H9 (cell line): Measurements from ENCODE around the gene REEP3. TPM values are rescaled to one million over a fixed set of nuclear protein-coding genes. Genes with fewer than 3 reads are reported as not detected.

Experiments used
- DNase-seq: peaks from one replicate; pipeline ENCODE4 v3.0.0-alpha.2; 2017
- H2AFZ ChIP-seq: one replicate; pipeline ENCODE4 v1.6.1; 2013; ENCODE audit warnings: mild to moderate bottlenecking, low read length, control low read depth, moderate library complexity
- H2AK5ac ChIP-seq: 2 replicates; pipeline ENCODE4 v1.6.1; 2013; ENCODE audit warnings: low read length, control low read depth, mixed read lengths; ENCODE audit not compliant: insufficient read length
- H2BK120ac ChIP-seq: one replicate; pipeline ENCODE4 v1.6.1; 2013; ENCODE audit warnings: low read depth, mild to moderate bottlenecking, low read length, control low read depth, inconsistent platforms; ENCODE audit not compliant: poor library complexity, severe bottlenecking
- H2BK12ac ChIP-seq: 2 replicates; pipeline ENCODE4 v1.6.1; 2013; ENCODE audit warnings: low read length, control low read depth, mixed read lengths, low read depth; ENCODE audit not compliant: insufficient read length
- H2BK15ac ChIP-seq: 2 replicates; pipeline ENCODE4 v1.6.1; 2013; ENCODE audit warnings: low read depth, low read length, control low read depth
- H2BK20ac ChIP-seq: one replicate; pipeline ENCODE4 v1.6.1; 2013; ENCODE audit warnings: low read depth, mild to moderate bottlenecking, low read length, control low read depth, inconsistent platforms; ENCODE audit not compliant: poor library complexity, severe bottlenecking
- H2BK5ac ChIP-seq: 2 replicates; pipeline ENCODE4 v1.6.1; 2013; ENCODE audit warnings: low read length, control low read depth, mixed read lengths; ENCODE audit not compliant: insufficient read length
- H3K14ac ChIP-seq: 2 replicates; pipeline ENCODE4 v1.6.1; 2013; ENCODE audit warnings: low read length, control low read depth; ENCODE audit not compliant: insufficient read depth
- H3K18ac ChIP-seq: 2 replicates; pipeline ENCODE4 v1.6.1; 2013; ENCODE audit warnings: low read depth, mild to moderate bottlenecking, mixed read lengths, low read length, control low read depth; ENCODE audit not compliant: insufficient read length
- H3K23ac ChIP-seq: 2 replicates; pipeline ENCODE4 v1.6.1; 2013; ENCODE audit warnings: low read length, control low read depth, mixed read lengths, low read depth; ENCODE audit not compliant: insufficient read length
- H3K23me2 ChIP-seq: 2 replicates; pipeline ENCODE4 v1.6.1; 2013; ENCODE audit warnings: low read depth, mild to moderate bottlenecking, mixed read lengths, low read length, control low read depth; ENCODE audit not compliant: insufficient read length, poor library complexity, severe bottlenecking
- H3K27ac ChIP-seq: 2 replicates; pipeline ENCODE4 v1.5.1; 2013; ENCODE audit warnings: low read length, control low read depth, mixed read lengths, low read depth; ENCODE audit not compliant: insufficient read length
- H3K27me3 ChIP-seq: 2 replicates; pipeline ENCODE4 v1.6.1; 2013; ENCODE audit warnings: low read length, control low read depth, inconsistent platforms; ENCODE audit not compliant: insufficient read depth
- H3K4ac ChIP-seq: 2 replicates; pipeline ENCODE4 v1.6.1; 2013; ENCODE audit warnings: low read depth, mild to moderate bottlenecking, control low read depth, inconsistent platforms, low read length, moderate library complexity
- H3K4me1 ChIP-seq: 2 replicates; pipeline ENCODE4 v1.6.1; 2013; ENCODE audit warnings: low read length, control low read depth, inconsistent platforms; ENCODE audit not compliant: insufficient read depth
- H3K4me2 ChIP-seq: 2 replicates; pipeline ENCODE4 v1.6.1; 2013; ENCODE audit warnings: low read length, control low read depth, mixed read lengths; ENCODE audit not compliant: insufficient read length, insufficient read depth
- H3K56ac ChIP-seq: 2 replicates; pipeline ENCODE4 v1.6.1; 2013; ENCODE audit warnings: low read depth, mild to moderate bottlenecking, mixed read lengths, low read length, control low read depth; ENCODE audit not compliant: insufficient read length
- H3K79me1 ChIP-seq: 2 replicates; pipeline ENCODE4 v1.6.1; 2013; ENCODE audit warnings: low read depth, mild to moderate bottlenecking, moderate library complexity, low read length, control low read depth, inconsistent platforms; ENCODE audit not compliant: insufficient read depth, poor library complexity, severe bottlenecking
- H3K79me2 ChIP-seq: 2 replicates; pipeline ENCODE4 v1.6.1; 2013; ENCODE audit warnings: low read length, control low read depth, inconsistent platforms; ENCODE audit not compliant: insufficient read depth
- H3K9ac ChIP-seq: 2 replicates; pipeline ENCODE4 v1.6.1; 2013; ENCODE audit warnings: low read length, control low read depth, mixed read lengths; ENCODE audit not compliant: insufficient read length; ENCODE audit errors: extremely low read depth
- H3K9me3 ChIP-seq: one replicate; pipeline ENCODE4 v1.6.1; 2013; ENCODE audit warnings: low read depth, low read length, inconsistent platforms; ENCODE audit not compliant: control insufficient read depth
- H3T11ph ChIP-seq: one replicate; pipeline ENCODE4 v1.6.1; 2013; ENCODE audit warnings: mild to moderate bottlenecking, low read length, control low read depth, inconsistent platforms
- H4K20me1 ChIP-seq: one replicate; pipeline ENCODE4 v1.6.1; 2013; ENCODE audit not compliant: control insufficient read depth, insufficient read length, insufficient read depth
- H4K5ac ChIP-seq: 2 replicates; pipeline ENCODE4 v1.6.1; 2013; ENCODE audit warnings: low read depth, mild to moderate bottlenecking, mixed read lengths, low read length, control low read depth; ENCODE audit not compliant: insufficient read length
- H4K8ac ChIP-seq: replicated peaks from 2 replicates; pipeline ENCODE4 v1.6.1; 2013; ENCODE audit warnings: low read length, control low read depth, mixed read lengths, low read depth; ENCODE audit not compliant: insufficient read length
- H4K91ac ChIP-seq: 2 replicates; pipeline ENCODE4 v1.6.1; 2013; ENCODE audit warnings: low read depth, mild to moderate bottlenecking, moderate library complexity, mixed read lengths, low read length, control low read depth; ENCODE audit not compliant: insufficient read length
- H3K27ac Mint-ChIP-seq, 3 experiments: 2 replicates in 2 of 3; 3 replicates in 1 of 3; pipeline ENCODE4 v1.8.0; 2020 to 2021; ENCODE audit warnings: mixed read lengths in 3 of 3, mild to moderate bottlenecking in 1 of 3, moderate library complexity in 1 of 3
- H3K27me3 Mint-ChIP-seq: 2 replicates; pipeline ENCODE4 v1.8.0; 2021; ENCODE audit warnings: low read depth, mild to moderate bottlenecking, moderate library complexity, mixed read lengths
- H3K36me3 Mint-ChIP-seq, 3 experiments: 2 replicates in 2 of 3; 3 replicates in 1 of 3; pipeline ENCODE4 v1.8.0; 2020 to 2021; ENCODE audit warnings: low read depth in 3 of 3, mixed read lengths in 3 of 3; ENCODE audit not compliant: insufficient read depth in 1 of 3
- H3K4me1 Mint-ChIP-seq, 2 experiments: 2 replicates each; pipeline ENCODE4 v1.8.0; 2020; ENCODE audit warnings: mixed read lengths in 2 of 2
- H3K4me3 Mint-ChIP-seq, 2 experiments: 2 replicates in 1 of 2; 3 replicates in 1 of 2; pipeline ENCODE4 v1.8.0; 2020 to 2021; ENCODE audit warnings: mild to moderate bottlenecking in 2 of 2, mixed read lengths in 2 of 2, moderate library complexity in 1 of 2
- H3K9me3 Mint-ChIP-seq, 2 experiments: 2 replicates in 1 of 2; 3 replicates in 1 of 2; pipeline ENCODE4 v1.8.0; 2020; ENCODE audit warnings: mild to moderate bottlenecking in 2 of 2, mixed read lengths in 2 of 2, moderate library complexity in 1 of 2
- CTCF ChIP-seq: fragments of 200-600 bp; sonication (generic); conservative IDR thresholded peaks from 3 replicates; pipeline ENCODE4 v1.8.0; 2021; ENCODE audit warnings: antibody characterized with exemption, mild to moderate bottlenecking
- WGBS: extraction: QIAGEN DNeasy Blood & Tissue Kit; methylation state at CpG from one replicate; pipeline ENCODE4 v1.1.7; 2013; ENCODE audit warnings: missing lambda C conversion rate, low lambda C conversion rate, mixed read lengths; ENCODE audit not compliant: insufficient read length; ENCODE audit errors: extremely low coverage; 5-methylcytosine and 5-hydroxymethylcytosine counted together
- total RNA-seq: library from RNA; stranded (reverse); gene quantifications from 2 replicates; pipeline ENCODE4 v1.2.1, GENCODE V29; 2021

The REEP3 gene
- total RNA-seq, 1 experiment from 2014 or later: 21.4 TPM

DNA sequence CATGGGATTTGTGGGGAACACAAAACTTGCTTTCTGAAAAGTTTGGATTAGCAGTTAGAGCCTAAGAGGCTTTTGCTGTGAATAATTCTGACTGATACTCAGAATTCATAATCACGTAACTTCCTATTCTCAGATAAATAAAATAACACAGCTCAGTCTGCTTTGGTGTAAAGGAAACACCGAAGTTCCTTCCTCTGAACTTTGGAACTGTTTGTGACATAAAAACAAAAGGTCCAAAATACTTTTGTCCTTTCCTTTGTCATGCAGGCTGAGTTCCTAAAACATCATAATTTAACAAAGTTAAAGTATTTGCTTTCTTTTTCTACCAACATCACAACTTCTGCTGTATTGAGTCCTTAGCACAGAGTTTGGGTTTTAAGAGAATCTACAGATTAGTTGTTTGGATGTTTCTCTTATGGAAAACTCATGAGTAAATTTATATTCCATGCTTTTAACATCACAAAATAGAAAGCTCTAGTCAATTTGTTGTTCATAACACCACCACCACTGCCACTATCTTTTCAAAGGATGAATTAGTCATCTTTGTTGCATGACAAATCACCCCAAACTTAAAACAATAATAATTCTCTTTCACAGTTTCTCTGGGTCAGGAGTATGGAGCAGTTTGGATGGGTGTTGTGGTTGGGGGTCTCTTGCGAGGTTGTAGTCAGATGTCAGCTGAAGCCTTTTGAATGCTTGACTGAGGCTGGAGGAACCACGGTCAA is 123.4 kb downstream of the REEP3 start:
- no peaks in the 10 kb centered on the region for H3K23me2 ChIP-seq
- no peak overlapping the region for H2BK120ac ChIP-seq
- no peaks in the 10 kb centered on the region for H3K27me3 ChIP-seq
- TF ChIP-seq CTCF: no peak
- no peak overlapping the region for H2AK5ac ChIP-seq
- no peak overlapping the region for H3T11ph ChIP-seq
- no peaks in the 10 kb centered on the region for H3K9me3 Mint-ChIP-seq
- H3K4me3 Mint-ChIP-seq: no peak overlapping the region
- no peak overlapping the region for H3K18ac ChIP-seq
- no peaks in the 10 kb centered on the region for H3K79me1 ChIP-seq
- H4K5ac ChIP-seq: no peak overlapping the region
- no peak overlapping the region for H2BK5ac ChIP-seq
- H4K91ac ChIP-seq: no peak overlapping the region
- no peak overlapping the region for H3K4me2 ChIP-seq
- H2BK20ac ChIP-seq: no peak overlapping the region
- no peak overlapping the region for H3K27ac ChIP-seq
- H3K23ac ChIP-seq: no peak overlapping the region
- no CpG with 5 or more reads among the region's 4 CpGs for WGBS
- H3K4me1 Mint-ChIP-seq: peaks cover 7 to 10% of the 10 kb centered on the region in 2 experiments; a peak in 3 of 4 replicates
- H3K36me3 Mint-ChIP-seq: no peaks in the 10 kb centered on the region
- H2AFZ ChIP-seq: no peak overlapping the region
- no peak overlapping the region for H3K56ac ChIP-seq
- H3K27me3 Mint-ChIP-seq: no peaks in the 10 kb centered on the region
- no peak overlapping the region for H4K8ac ChIP-seq
- no peak overlapping the region for H2BK12ac ChIP-seq
- no peaks in the 10 kb centered on the region for H3K9me3 ChIP-seq
- no peak overlapping the region for H3K27ac Mint-ChIP-seq
- DNase-seq: no peak
- no peak overlapping the region for H3K14ac ChIP-seq
- H2BK15ac ChIP-seq: no peak overlapping the region
- H3K4ac ChIP-seq: no peak overlapping the region
- H4K20me1 ChIP-seq: no peaks in the 10 kb centered on the region
- no peaks in the 10 kb centered on the region for H3K79me2 ChIP-seq
- H3K4me1 ChIP-seq: peaks cover 2% of the 10 kb centered on the region; the same call in 1 of the 2 replicates
- H3K9ac ChIP-seq: no peak overlapping the region
